AG09309 (cell line): Measurements from ENCODE around the gene LMOD3.

Experiments used
- DNase-seq: peaks from one replicate; pipeline ENCODE4 v3.0.0-alpha.2; 2010; ENCODE audit warnings: low read depth
- H3K4me3 ChIP-seq: 2 replicates; pipeline ENCODE4 v1.5.1; 2011; ENCODE audit warnings: mild to moderate bottlenecking, low read depth, low read length, moderate library complexity; ENCODE audit not compliant: control insufficient read depth
- CTCF ChIP-seq: IDR thresholded peaks from 2 replicates; pipeline ENCODE4 v1.5.1; 2011; ENCODE audit warnings: mild to moderate bottlenecking, low read depth, low read length, inconsistent platforms; ENCODE audit not compliant: insufficient read depth, control insufficient read depth; ENCODE audit errors: missing control alignments

Gene LMOD3

GRCh38 chr3:69081583-69082262 is 40.7 kb downstream of the LMOD3 start:
- no peak for TF ChIP-seq CTCF
- H3K4me3 ChIP-seq = no peak overlapping the region
- no peak for DNase-seq

- TF ChIP-seq CTCF = no peak
- peak within 1 kb of the TSS; percentile 43 for H3K4me3 ChIP-seq
- DNase-seq = no peak
Measured at GRCh38 chr3:69080233-69080920, 42.0 kb downstream of the LMOD3 start, which contains the start of gene UBA3. Gene UBA3 (minus strand): TSS chr3:69080365. CDS start chr3:69080353, 12 bp downstream.

GRCh38 chr3:69079269-69080159 is 42.9 kb downstream of the LMOD3 start:
- H3K4me3 ChIP-seq = peak overlapping the region; percentile 43
- DNase-seq = no peak
- TF ChIP-seq CTCF = no peak

GRCh38 chr3:69072928-69073327 is 49.5 kb downstream of the LMOD3 start:
- TF ChIP-seq CTCF = no peak
- H3K4me3 ChIP-seq = no peak overlapping the region
- DNase-seq = no peak

DNA sequence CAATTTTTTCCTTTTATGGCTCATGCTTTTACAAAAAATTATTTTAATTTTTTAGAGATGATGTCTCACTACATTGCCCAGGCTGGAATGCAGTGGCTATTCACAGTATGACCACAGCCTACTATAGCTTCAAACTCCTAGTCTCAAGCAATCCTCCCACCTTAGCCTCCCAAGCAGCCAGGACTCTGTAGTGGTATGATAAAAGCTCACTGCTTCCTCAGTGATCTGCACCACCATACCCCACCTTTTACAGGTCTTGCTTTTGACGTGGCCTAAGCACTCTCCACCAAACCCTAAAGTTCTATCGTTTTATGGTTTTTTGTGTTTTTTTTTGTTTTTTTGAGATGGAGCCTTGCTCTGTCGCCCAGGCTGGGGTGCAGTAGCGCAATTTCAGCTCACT is 56.3 kb downstream of the LMOD3 start:
- no peak for DNase-seq
- H3K4me3 ChIP-seq = no peak overlapping the region
- TF ChIP-seq CTCF = no peak

GRCh38 chr3:69065318-69065964 is 57.0 kb downstream of the LMOD3 start:
- H3K4me3 ChIP-seq = no peak overlapping the region
- no peak for TF ChIP-seq CTCF
- DNase-seq = no peak
